SHP77 treated with DMSO at 0.1 percent for 48 hours (cell line): ENCODE data around the gene SLC38A1.

Experiments used
- DNase-seq: peaks from one replicate; lab custom pipeline; 2025; lab: John Stamatoyannopoulos, UW

The SLC38A1 gene

GRCh38 chr12:46133751-46134150 is 135.1 kb downstream of the SLC38A1 start:
- DNase-seq = no peak
